ENCODE data around the gene CD38.
"Not testable (repeated sequence)": the region's sequence is repeated elsewhere in the genome, so short reads cannot be mapped to it uniquely, and the experiment has no call there.

CD38 gene

DNA sequence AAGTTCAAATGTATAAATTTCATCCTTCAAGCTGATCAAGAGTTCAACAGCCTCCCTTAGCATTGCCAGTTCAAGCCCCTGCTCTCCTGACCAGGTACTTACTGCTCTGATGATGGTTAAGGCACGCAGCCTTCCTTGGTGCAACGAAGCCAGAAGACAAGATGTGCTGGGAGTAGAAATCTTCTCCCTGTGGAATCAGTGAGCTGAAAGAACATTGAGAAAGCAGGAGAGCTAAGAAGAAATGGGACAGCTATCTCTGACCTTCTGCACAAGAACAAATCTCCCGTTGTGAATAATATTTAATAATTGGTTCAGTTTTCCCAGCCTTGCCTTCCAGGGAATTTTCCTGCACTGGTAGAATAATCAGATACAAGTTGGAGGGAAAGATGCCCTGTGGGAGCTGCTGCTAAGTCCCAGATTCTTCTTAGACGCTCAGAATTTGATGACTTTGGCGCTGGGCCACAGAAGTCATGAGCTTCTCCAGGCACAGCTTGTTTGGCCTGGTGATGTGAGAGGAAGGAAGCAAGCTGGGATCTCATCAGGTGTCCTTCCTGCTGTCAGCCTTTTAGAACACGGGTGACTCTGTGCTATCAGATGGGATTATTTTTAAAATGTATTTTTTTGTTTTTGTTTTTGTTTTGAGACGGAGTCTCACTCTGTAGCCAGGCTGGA lies 77.8 kb downstream of the CD38 start:
- H3K27ac ChIP-seq: no peak overlapping the region
- TF ChIP-seq CTCF (IDR thresholded peaks at IDR 0.05) (no peak), ZFX (IDR thresholded peaks at IDR 0.05; ENCODE audit: borderline replicate concordance) (no peak)

- H3K27ac ChIP-seq: not testable (repeated sequence)
These were observed 83.1 kb downstream of the CD38 start for GRCh38 chr4:15861198-15861597.

DNA sequence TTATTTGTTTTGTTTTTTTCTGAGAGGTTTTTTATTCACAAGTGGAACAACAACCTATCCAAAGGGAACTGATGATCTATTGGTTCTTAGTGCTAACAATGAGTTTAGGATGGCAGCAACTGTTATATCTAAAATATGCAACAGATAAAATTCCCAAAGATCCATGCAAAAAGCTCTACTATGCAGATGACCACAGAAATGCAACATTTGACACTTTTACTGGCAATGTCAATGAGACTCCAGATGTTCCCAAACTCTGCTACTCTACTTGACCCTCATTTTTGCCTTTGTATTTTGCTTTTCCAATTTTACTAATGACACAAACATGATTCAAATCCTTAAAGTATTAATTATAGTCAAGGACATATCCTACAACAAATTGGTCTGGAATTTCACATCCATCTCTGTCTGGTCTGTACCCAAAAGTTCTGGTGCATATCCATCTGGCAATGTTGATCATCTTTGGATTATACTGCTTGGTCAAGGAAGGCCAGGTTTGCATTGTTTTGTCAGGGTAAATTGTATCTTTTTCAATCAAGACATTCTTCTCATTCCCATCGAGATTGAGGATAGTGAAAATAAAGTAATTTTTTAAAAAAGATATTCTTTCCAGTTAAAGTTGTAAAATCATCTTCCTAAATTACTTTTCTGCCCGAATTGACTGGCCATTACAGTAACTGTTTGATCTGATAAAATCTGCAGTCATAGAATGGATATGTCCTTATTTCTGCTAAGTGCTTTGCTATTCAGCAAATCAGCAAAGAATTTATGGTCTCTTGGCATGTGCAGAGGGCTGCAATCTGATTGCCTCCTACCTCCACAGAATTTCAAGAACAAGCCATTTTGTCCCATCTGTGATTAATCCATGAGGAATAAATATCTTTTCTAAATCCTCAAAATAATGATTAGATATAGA lies 86.8 kb downstream of the CD38 start:
- no peak for TF ChIP-seq ZFX (IDR thresholded peaks at IDR 0.05; ENCODE audit: borderline replicate concordance)
- no peak for TF ChIP-seq CTCF (IDR thresholded peaks at IDR 0.05)
- no peak overlapping the region for H3K27ac ChIP-seq

- TF ChIP-seq ZFX (IDR thresholded peaks at IDR 0.05; ENCODE audit: borderline replicate concordance) (no peak), CTCF (IDR thresholded peaks at IDR 0.05) (no peak)
- H3K27ac ChIP-seq: no peak overlapping the region
These were observed 90.0 kb downstream of the CD38 start for GRCh38 chr4:15868111-15868510.

- H3K27ac ChIP-seq: no peak overlapping the region
- no peak for TF ChIP-seq ZFX (IDR thresholded peaks at IDR 0.05; ENCODE audit: borderline replicate concordance)
- no peak for TF ChIP-seq CTCF (IDR thresholded peaks at IDR 0.05)
These were observed 90.8 kb downstream of the CD38 start for GRCh38 chr4:15868826-15869413.

GRCh38 chr4:15870079-15870478 lies 92.0 kb downstream of the CD38 start:
- TF ChIP-seq ZFX (IDR thresholded peaks at IDR 0.05; ENCODE audit: borderline replicate concordance) (no peak), CTCF (IDR thresholded peaks at IDR 0.05) (no peak)
- H3K27ac ChIP-seq: no peak overlapping the region

- no peak overlapping the region for H3K27ac ChIP-seq
- TF ChIP-seq CTCF (IDR thresholded peaks at IDR 0.05) (no peak), ZFX (IDR thresholded peaks at IDR 0.05; ENCODE audit: borderline replicate concordance) (no peak)
These were observed 93.0 kb downstream of the CD38 start for GRCh38 chr4:15870921-15871664.

Data from 22Rv1 (cell line).